HepG2 (cell line): ENCODE data around the gene RNMT.

Source experiments
- CENPT ChIP-seq: sonication (generic); formaldehyde crosslinking; IDR thresholded peaks from 2 replicates; pipeline ENCODE4 v1.8.0; 2022; ENCODE audit warnings: low read depth, mild to moderate bottlenecking, moderate library complexity, missing genetic modification reagents
- CTCF ChIP-seq: sonication (generic); formaldehyde crosslinking; IDR thresholded peaks from 2 replicates; pipeline ENCODE4 v1.5.0; 2020; ENCODE audit warnings: mild to moderate bottlenecking, missing genetic modification reagents, moderate library complexity
- FIP1L1 ChIP-seq: fragments of 200-400 bp; formaldehyde crosslinking; IDR thresholded peaks from 2 replicates; pipeline ENCODE4 v1.6.1; 2018; ENCODE audit warnings: low read depth, mild to moderate bottlenecking, low read length, moderate library complexity, borderline replicate concordance; ENCODE audit not compliant: insufficient read depth
- HOXA9 ChIP-seq: sonication (generic); formaldehyde crosslinking; IDR thresholded peaks from 2 replicates; pipeline ENCODE4 v1.8.1; 2022; ENCODE audit warnings: missing genetic modification reagents, mild to moderate bottlenecking, moderate library complexity, borderline replicate concordance
- MAFK ChIP-seq, 2 experiments: IDR thresholded peaks in 1 of 2; conservative IDR thresholded peaks in 1 of 2; 2 replicates each; pipeline ENCODE4 v1.6.1; 2011; ENCODE audit warnings: improper control_type of control experiment in 2 of 2, low read length in 2 of 2
- MYNN ChIP-seq: sonication (generic); formaldehyde crosslinking; IDR thresholded peaks from 2 replicates; pipeline ENCODE4 v1.4.0; 2020; ENCODE audit warnings: mild to moderate bottlenecking, low read depth, missing genetic modification reagents
- POLR2A ChIP-seq, 2 experiments: IDR thresholded peaks; 2 replicates each; pipeline ENCODE4 v1.6.1; 2011; ENCODE audit warnings: low read depth in 2 of 2, low read length in 2 of 2, mild to moderate bottlenecking in 1 of 2, moderate library complexity in 1 of 2; ENCODE audit not compliant: insufficient read depth in 1 of 2
- POLR2AphosphoS5 ChIP-seq: IDR thresholded peaks from 2 replicates; pipeline ENCODE4 v1.6.1; 2012; ENCODE audit warnings: low read depth, low read length
- SIN3A ChIP-seq: IDR thresholded peaks from 2 replicates; pipeline ENCODE4 v1.6.1; 2011; ENCODE audit warnings: low read depth, mild to moderate bottlenecking, control low read depth, low read length, borderline replicate concordance
- SNRNP70 ChIP-seq: fragments of 200-400 bp; formaldehyde crosslinking; IDR thresholded peaks from 2 replicates; pipeline ENCODE4 v1.6.1; 2017; ENCODE audit warnings: mild to moderate bottlenecking, low read depth, low read length, moderate library complexity
- ZSCAN22 ChIP-seq: sonication (generic); formaldehyde crosslinking; IDR thresholded peaks from 2 replicates; pipeline ENCODE4 v1.4.0; 2020; ENCODE audit warnings: mild to moderate bottlenecking, missing genetic modification reagents

- TF ChIP-seq CTCF (CRISPR knock-in tag) (no peak), MAFK (conservative IDR thresholded peaks at IDR 0.05 in 1 of 2, IDR thresholded peaks at IDR 0.05 in 1 of 2; ENCODE audit: low read length in 2 of 2) (no peak), SIN3A (no peak), HOXA9 (no peak), POLR2AphosphoS5 (no peak), FIP1L1 (no peak), SNRNP70 (no peak), ZSCAN22 (CRISPR knock-in tag) (no peak), POLR2A (IDR thresholded peaks at IDR 0.05; ENCODE audit: insufficient read depth in 1 of 2, low read depth in 2 of 2, low read length in 2 of 2) (no peak), MYNN (CRISPR knock-in tag) (no peak), CENPT (CRISPR knock-in tag) (no peak)
Observed at GRCh38 chr18:13726972-13727331, 479 bp downstream of the RNMT start.
